ENCODE measurements around the gene LLGL1.

Gene LLGL1

GRCh38 chr17:18229771-18230170, 4.3 kb downstream of the LLGL1 start:
- no peak for DNase-seq (ENCODE audit: low read depth)

GRCh38 chr17:18230288-18231141, 5.1 kb downstream of the LLGL1 start:
- DNase-seq (ENCODE audit: low read depth): no peak

- DNase-seq (ENCODE audit: low read depth): no peak
These were observed 5.7 kb downstream of the LLGL1 start for GRCh38 chr17:18231164-18231563.

- DNase-seq (ENCODE audit: low read depth): no peak
These were observed 8.5 kb downstream of the LLGL1 start for GRCh38 chr17:18233803-18234518.

GRCh38 chr17:18234853-18235380, 9.5 kb downstream of the LLGL1 start:
- no peak for DNase-seq (ENCODE audit: low read depth)

GRCh38 chr17:18235743-18236256, 10.4 kb downstream of the LLGL1 start:
- DNase-seq (ENCODE audit: low read depth): no peak

- no peak for DNase-seq (ENCODE audit: low read depth)
These were observed 11.1 kb downstream of the LLGL1 start for GRCh38 chr17:18236494-18236893.

- no peak for DNase-seq (ENCODE audit: low read depth)
These were observed 12.0 kb downstream of the LLGL1 start for GRCh38 chr17:18237461-18237860.

GRCh38 chr17:18238299-18238698, 12.9 kb downstream of the LLGL1 start:
- no peak for DNase-seq (ENCODE audit: low read depth)

- no peak for DNase-seq (ENCODE audit: low read depth)
These were observed 15.0 kb downstream of the LLGL1 start for GRCh38 chr17:18240449-18240848.

GRCh38 chr17:18241229-18241871, 15.9 kb downstream of the LLGL1 start:
- DNase-seq (ENCODE audit: low read depth): no peak

- no peak for DNase-seq (ENCODE audit: low read depth)
These were observed 19.8 kb downstream of the LLGL1 start for GRCh38 chr17:18245038-18245776.

- DNase-seq (ENCODE audit: low read depth): no peak
These were observed 20.8 kb downstream of the LLGL1 start for GRCh38 chr17:18246109-18246725.

GRCh38 chr17:18246880-18247612, 21.6 kb downstream of the LLGL1 start:
- peak; percentile 27 for DNase-seq (ENCODE audit: low read depth)

GRCh38 chr17:18247613-18248001, 22.2 kb downstream of the LLGL1 start:
- no peak for DNase-seq (ENCODE audit: low read depth)

- DNase-seq (ENCODE audit: low read depth): peak; percentile 41
These were observed 22.9 kb downstream of the LLGL1 start for GRCh38 chr17:18248300-18248731.

GRCh38 chr17:18248811-18249210, 23.4 kb downstream of the LLGL1 start:
- DNase-seq (ENCODE audit: low read depth): no peak

GRCh38 chr17:18250259-18250658, 24.8 kb downstream of the LLGL1 start:
- DNase-seq (ENCODE audit: low read depth): no peak

GRCh38 chr17:18250708-18251107, 25.3 kb downstream of the LLGL1 start:
- DNase-seq (ENCODE audit: low read depth): no peak

- DNase-seq (ENCODE audit: low read depth): no peak
These were observed 25.8 kb downstream of the LLGL1 start for GRCh38 chr17:18251204-18251603.

Data from CMK (cell line).